Naive B cell (primary cell): ENCODE measurements around the gene KIF25. TPM values are rescaled to one million over a fixed set of nuclear protein-coding genes. Genes with fewer than 3 reads are reported as not detected.

Experiments used
- ATAC-seq, 2 donors: fragments of 150-1000 bp; cut with Tn5 transposase; 2 replicates each; pipeline ENCODE4 v1.10.0; 2021; ENCODE audit warnings: low read depth in 2 of 2, mild to moderate bottlenecking in 2 of 2, moderate library complexity in 2 of 2
- DNase-seq: peaks from one replicate; pipeline ENCODE4 v3.0.0; 2022
- H3K27ac Mint-ChIP-seq, 6 donors: one replicate each; pipeline ENCODE4 v1.8.0; 2020 to 2022; ENCODE audit warnings: mild to moderate bottlenecking in 6 of 6, mixed read lengths in 6 of 6, moderate library complexity in 5 of 6, inconsistent platforms in 2 of 6
- H3K27me3 Mint-ChIP-seq, 3 donors: one replicate each; pipeline ENCODE4 v1.8.0; 2021 to 2022; ENCODE audit warnings: mixed read lengths in 3 of 3, mild to moderate bottlenecking in 1 of 3
- H3K36me3 Mint-ChIP-seq, 2 donors: one replicate each; pipeline ENCODE4 v1.8.0; 2020 to 2022; ENCODE audit warnings: mixed read lengths in 2 of 2, inconsistent platforms in 1 of 2, mild to moderate bottlenecking in 1 of 2
- H3K4me1 Mint-ChIP-seq, 3 donors: one replicate each; pipeline ENCODE4 v1.8.0; 2020 to 2022; ENCODE audit warnings: mixed read lengths in 3 of 3, inconsistent platforms in 1 of 3, mild to moderate bottlenecking in 1 of 3, moderate library complexity in 1 of 3
- H3K4me3 Mint-ChIP-seq, 8 donors: one replicate each; pipeline ENCODE4 v1.8.0; 2020 to 2022; ENCODE audit warnings: mild to moderate bottlenecking in 8 of 8, mixed read lengths in 8 of 8, moderate library complexity in 8 of 8, inconsistent platforms in 2 of 8
- H3K9me3 Mint-ChIP-seq, 7 donors: one replicate each; pipeline ENCODE4 v1.8.0; 2020 to 2022; ENCODE audit warnings: mixed read lengths in 7 of 7, mild to moderate bottlenecking in 5 of 7, inconsistent platforms in 2 of 7, moderate library complexity in 1 of 7
- polyA plus RNA-seq, 6 donors: library from polyadenylated mRNA; unstranded; fragments of 300-500 nt; fragmentation: Illumina TruSeq; gene quantifications; one replicate each; pipeline ENCODE4 v1.2.3, GENCODE V29; 2021; ENCODE audit warnings: low read depth in 6 of 6

Gene KIF25
- polyA plus RNA-seq: not detected

DNA sequence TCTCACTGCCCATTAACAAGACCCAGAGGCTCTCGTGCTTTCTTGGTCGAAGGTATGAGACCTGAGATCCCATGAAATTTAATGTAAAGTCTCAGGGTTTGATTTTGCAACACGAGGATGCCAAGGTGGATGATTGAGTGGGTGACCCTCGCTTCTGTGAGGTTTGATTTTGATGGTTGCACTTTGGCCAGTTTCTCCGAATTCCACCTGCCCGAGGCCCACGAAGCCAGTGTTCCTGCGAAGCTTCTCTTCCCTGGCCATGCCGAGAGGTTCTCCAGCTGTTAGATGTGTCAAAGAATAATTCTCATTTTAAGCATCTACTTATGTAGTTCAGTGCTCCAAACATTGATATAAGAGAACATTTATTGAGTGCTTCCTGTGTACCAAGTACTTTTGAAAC, at the start of gene KIF25:
Gene KIF25 (plus strand): TSS at position 30 of the 400 bp plus-strand sequence. CDS start 31,915 bp downstream, outside the sequence.
- DNase-seq: no peak
- Mint-ChIP-seq H3K4me3 (peak within 1 kb of the TSS in 2 of 8 donors; percentile 50 to 73), H3K27ac (no peak within 1 kb of the TSS), H3K4me1 (peaks cover 0 to 8% (median 0%) of the 10 kb centered on the region in 3 donors), H3K9me3 (peaks cover 0 to 6% (median 3%) of the 10 kb centered on the region in 7 donors), H3K27me3 (peaks cover 5 to 12% (median 11%) of the 10 kb centered on the region in 3 donors), H3K36me3 (no peaks in the 10 kb centered on the region)
- no peak for ATAC-seq

GRCh38 chr6:167947716-167948115, 49.8 kb upstream of the KIF25 start:
- no peak for DNase-seq
- H3K36me3 Mint-ChIP-seq: peaks cover 4 to 11% of the 10 kb centered on the region in 2 donors
- H3K27me3 Mint-ChIP-seq: no peaks in the 10 kb centered on the region
- no peak overlapping the region for H3K27ac Mint-ChIP-seq
- no peak for ATAC-seq
- H3K4me1 Mint-ChIP-seq: no peaks in the 10 kb centered on the region
- no peak overlapping the region for H3K4me3 Mint-ChIP-seq
- no peaks in the 10 kb centered on the region for H3K9me3 Mint-ChIP-seq

DNA sequence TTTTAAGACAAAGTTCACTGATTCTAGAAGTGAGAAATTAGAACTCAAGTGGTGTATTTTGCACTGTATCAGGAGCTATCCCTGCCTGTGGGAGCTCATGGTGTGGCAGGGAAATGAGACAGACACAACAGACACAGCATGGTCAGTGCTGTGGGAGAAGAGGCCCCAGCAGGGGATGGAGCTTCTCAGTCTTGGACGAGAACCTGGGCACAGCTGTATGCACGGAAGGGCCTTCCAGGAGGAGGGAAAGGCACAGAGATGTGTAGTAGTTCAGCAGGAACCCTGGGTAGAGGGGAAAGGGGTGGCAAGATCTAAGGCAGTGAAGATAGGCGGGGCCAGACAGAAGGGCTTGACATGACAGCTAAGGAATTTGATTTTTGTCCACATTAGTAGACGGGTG, 48.8 kb upstream of the KIF25 start:
- ATAC-seq (no peak), DNase-seq (no peak)
- H3K27ac Mint-ChIP-seq: peak overlapping the region in 1 of 6 donors; percentile 58
- peaks cover 4 to 11% of the 10 kb centered on the region in 2 donors for H3K36me3 Mint-ChIP-seq
- no peak overlapping the region for H3K4me3 Mint-ChIP-seq
- no peaks in the 10 kb centered on the region for H3K4me1 Mint-ChIP-seq
- no peaks in the 10 kb centered on the region for H3K9me3 Mint-ChIP-seq
- no peaks in the 10 kb centered on the region for H3K27me3 Mint-ChIP-seq

DNA sequence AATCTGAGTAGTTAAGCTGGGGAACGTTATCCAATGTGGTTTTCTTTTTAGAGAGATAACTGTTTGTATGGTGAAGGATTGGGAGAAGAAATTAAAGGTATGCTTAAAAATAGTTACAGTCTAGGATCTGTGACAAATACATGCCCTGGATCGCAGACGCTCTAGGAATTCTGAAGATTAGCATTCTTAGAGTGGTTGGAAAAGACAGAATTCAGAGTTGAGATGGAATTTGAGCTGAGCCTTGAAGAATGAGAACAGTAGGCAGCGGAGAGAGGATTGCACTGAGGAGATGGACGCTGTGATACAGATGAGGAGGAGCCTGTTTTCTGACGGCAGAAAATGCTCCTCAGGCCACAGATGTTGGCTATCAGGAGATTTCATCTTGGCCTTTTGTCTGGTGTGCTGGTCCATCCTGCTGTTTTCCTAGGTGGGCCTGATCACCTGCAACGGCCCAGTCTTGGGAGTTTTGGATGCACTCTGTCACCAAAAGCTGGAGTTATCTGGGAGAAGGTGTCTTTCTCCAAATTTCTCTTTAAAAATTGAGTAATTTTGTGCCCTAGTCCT, 48.3 kb upstream of the KIF25 start:
- Mint-ChIP-seq H3K27me3 (no peaks in the 10 kb centered on the region), H3K9me3 (no peaks in the 10 kb centered on the region), H3K36me3 (peaks cover 4 to 11% of the 10 kb centered on the region in 2 donors), H3K27ac (peak overlapping the region in 1 of 6 donors; percentile 57), H3K4me3 (no peak overlapping the region), H3K4me1 (no peaks in the 10 kb centered on the region)
- no peak for DNase-seq
- ATAC-seq: no peak

DNA sequence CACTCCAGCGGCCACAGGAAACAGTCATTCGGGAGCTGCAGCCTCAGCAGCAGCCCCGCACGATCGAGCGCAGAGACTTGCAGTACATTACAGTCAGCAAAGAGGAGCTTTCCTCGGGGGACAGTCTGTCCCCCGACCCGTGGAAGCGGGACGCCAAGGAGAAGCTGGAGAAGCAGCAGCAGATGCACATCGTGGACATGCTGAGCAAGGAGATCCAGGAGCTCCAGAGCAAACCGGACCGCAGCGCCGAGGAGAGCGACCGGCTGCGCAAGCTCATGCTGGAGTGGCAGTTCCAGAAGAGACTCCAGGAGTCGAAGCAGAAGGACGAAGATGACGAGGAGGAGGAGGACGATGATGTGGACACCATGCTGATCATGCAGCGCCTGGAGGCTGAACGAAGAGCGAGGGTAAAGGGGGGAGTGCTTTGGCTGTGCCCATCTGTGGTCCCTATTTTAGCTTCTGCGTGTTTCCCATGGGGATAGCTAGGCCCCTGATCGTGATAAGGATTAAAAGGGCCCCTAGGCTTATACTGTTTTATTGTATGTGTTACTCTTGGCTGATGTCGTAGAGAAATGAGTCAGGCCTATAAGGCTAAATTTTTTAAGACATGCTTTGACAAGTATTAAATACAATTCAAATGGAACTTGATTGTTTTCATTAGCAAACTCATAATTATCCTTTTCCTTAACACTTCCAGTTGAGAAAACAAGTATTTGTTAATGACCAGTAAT, 45.5 kb upstream of the KIF25 start:
- no peak for DNase-seq
- H3K4me1 Mint-ChIP-seq: no peaks in the 10 kb centered on the region
- peak overlapping the region in 1 of 6 donors; percentile 61 for H3K27ac Mint-ChIP-seq
- peaks cover 4 to 11% of the 10 kb centered on the region in 2 donors for H3K36me3 Mint-ChIP-seq
- no peak overlapping the region for H3K4me3 Mint-ChIP-seq
- H3K27me3 Mint-ChIP-seq: no peaks in the 10 kb centered on the region
- no peaks in the 10 kb centered on the region for H3K9me3 Mint-ChIP-seq
- no peak for ATAC-seq

DNA sequence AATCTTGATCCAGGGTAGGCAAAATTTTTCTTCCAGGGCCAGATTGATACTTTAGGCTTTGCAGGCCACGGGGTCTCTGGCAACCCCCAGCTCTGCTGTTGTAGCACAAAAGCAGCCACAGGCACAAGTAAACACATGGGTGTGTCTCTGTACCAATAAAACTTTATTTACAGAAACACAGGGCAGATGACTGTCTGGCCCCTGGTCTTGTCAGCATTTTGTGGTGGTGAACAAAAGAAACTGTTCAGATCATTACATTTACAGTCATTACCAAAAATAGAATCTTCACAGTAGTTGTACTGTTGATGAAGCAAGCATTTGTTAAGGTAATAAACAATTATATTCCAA, 45.0 kb upstream of the KIF25 start:
- Mint-ChIP-seq H3K27ac (no peak overlapping the region), H3K36me3 (peaks cover 4 to 11% of the 10 kb centered on the region in 2 donors), H3K4me1 (no peaks in the 10 kb centered on the region), H3K9me3 (no peaks in the 10 kb centered on the region), H3K27me3 (no peaks in the 10 kb centered on the region), H3K4me3 (no peak overlapping the region)
- DNase-seq (no peak), ATAC-seq (no peak)

DNA sequence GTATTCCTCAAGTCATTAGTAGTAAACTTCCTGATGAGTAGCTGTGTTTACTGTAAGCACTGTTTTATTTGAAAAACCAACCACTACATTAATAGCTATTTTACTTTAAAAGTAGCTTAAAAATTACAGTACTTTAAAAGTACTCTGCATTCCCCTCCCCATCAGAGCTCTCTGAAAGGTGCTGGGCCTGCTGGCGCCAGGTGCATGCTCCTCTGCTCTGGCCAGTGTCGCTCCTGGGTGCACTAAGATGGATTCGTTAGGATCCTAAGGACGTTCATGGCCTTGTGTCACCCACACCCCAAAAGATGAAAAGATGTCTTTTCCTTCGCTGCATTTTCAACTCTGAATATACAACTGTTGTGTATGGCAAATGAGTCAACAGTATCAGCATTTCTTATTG, 43.9 kb upstream of the KIF25 start:
- Mint-ChIP-seq H3K9me3 (no peaks in the 10 kb centered on the region), H3K27ac (no peak overlapping the region), H3K4me3 (no peak overlapping the region), H3K27me3 (no peaks in the 10 kb centered on the region), H3K36me3 (peaks cover 4 to 9% of the 10 kb centered on the region in 2 donors), H3K4me1 (no peaks in the 10 kb centered on the region)
- ATAC-seq (no peak), DNase-seq (no peak)

GRCh38 chr6:167954151-167954550, 43.3 kb upstream of the KIF25 start:
- no peak for ATAC-seq
- H3K27me3 Mint-ChIP-seq: no peaks in the 10 kb centered on the region
- H3K4me3 Mint-ChIP-seq: no peak overlapping the region
- no peak overlapping the region for H3K27ac Mint-ChIP-seq
- H3K9me3 Mint-ChIP-seq: no peaks in the 10 kb centered on the region
- no peak for DNase-seq
- H3K36me3 Mint-ChIP-seq: peaks cover 3 to 4% of the 10 kb centered on the region in 2 donors
- H3K4me1 Mint-ChIP-seq: no peaks in the 10 kb centered on the region

DNA sequence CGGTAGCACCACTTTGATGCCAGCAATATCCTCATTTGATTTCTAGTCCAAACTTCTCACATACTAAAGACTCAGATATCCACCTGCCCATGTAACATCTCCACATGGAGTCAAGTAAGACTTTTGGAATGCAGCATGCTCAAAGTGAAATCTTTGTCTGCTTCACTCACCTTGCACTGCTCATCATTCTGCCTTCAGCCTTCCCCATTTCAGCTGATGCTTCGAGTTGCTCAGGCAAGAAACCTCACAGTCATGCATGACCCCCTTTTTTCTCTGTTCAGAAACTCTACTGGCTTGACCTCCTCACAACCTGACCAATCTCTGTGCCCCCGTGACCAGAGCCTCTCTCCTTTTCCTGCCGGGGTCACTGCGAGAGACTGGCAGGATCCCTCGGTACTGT, 41.0 kb upstream of the KIF25 start:
- ATAC-seq: no peak
- Mint-ChIP-seq H3K4me1 (no peaks in the 10 kb centered on the region), H3K9me3 (no peaks in the 10 kb centered on the region), H3K27me3 (no peaks in the 10 kb centered on the region), H3K27ac (peak overlapping the region in 1 of 6 donors; percentile 16), H3K4me3 (no peak overlapping the region), H3K36me3 (no peaks in the 10 kb centered on the region)
- DNase-seq: no peak

DNA sequence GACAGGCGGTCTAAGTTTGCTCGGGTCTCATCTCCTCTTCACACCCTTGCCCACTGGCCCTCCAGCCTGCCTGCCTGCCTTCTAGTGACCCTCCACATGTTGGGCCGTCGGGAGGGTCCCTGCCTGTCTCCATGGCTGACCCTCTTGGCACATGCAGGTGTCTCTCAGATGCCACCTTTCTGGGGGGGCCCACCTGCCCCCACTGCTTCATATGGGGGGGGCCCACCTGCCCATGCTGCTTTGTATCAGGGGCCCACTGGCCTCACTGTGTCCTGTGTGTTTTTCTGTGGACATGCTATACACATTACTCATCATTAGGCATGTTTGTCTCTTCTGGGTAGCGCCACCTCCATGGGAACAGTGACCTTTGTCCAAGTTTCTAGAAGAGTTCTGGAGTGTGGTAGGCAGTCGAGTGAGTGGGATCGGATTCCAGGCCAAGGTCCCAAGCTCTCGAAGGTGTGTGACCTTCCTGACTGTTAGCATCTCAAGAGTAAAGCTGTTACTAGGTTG, 40.4 kb upstream of the KIF25 start:
- DNase-seq (no peak), ATAC-seq (no peak)
- Mint-ChIP-seq H3K9me3 (no peaks in the 10 kb centered on the region), H3K36me3 (no peaks in the 10 kb centered on the region), H3K27me3 (no peaks in the 10 kb centered on the region), H3K27ac (peak overlapping the region in 1 of 6 donors; percentile 11), H3K4me1 (no peaks in the 10 kb centered on the region), H3K4me3 (no peak overlapping the region)

DNA sequence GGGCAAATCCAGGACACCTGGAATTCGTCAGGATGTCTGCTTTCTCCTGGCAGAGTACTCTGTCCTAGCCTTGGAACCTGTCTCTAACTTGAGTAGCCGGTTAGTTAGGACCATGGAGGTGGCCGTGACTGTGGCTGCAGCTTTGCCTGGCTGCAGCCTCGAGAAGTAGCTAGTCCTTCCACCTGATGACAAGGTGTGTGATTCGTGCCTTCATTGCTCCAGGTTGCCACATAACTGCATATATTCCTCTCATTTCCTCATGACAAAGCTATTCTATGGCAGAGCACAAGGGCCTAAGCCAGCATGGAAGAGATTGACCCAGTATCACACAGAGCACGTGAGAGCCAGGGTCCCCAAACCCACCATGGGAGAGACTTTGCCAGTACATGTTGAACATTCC, 39.8 kb upstream of the KIF25 start:
- no peak overlapping the region for H3K27ac Mint-ChIP-seq
- H3K9me3 Mint-ChIP-seq: no peaks in the 10 kb centered on the region
- H3K36me3 Mint-ChIP-seq: peaks cover 0 to 4% of the 10 kb centered on the region in 2 donors
- no peak for DNase-seq
- no peak for ATAC-seq
- H3K4me1 Mint-ChIP-seq: no peaks in the 10 kb centered on the region
- no peak overlapping the region for H3K4me3 Mint-ChIP-seq
- H3K27me3 Mint-ChIP-seq: no peaks in the 10 kb centered on the region

GRCh38 chr6:167960579-167960978, 36.9 kb upstream of the KIF25 start:
- peaks cover 0 to 10% of the 10 kb centered on the region in 2 donors for H3K36me3 Mint-ChIP-seq
- no peak for DNase-seq
- no peaks in the 10 kb centered on the region for H3K4me1 Mint-ChIP-seq
- peak overlapping the region in 1 of 8 donors; percentile 54 for H3K4me3 Mint-ChIP-seq
- no peaks in the 10 kb centered on the region for H3K9me3 Mint-ChIP-seq
- no peaks in the 10 kb centered on the region for H3K27me3 Mint-ChIP-seq
- peak overlapping the region in 1 of 6 donors; percentile 63 for H3K27ac Mint-ChIP-seq
- ATAC-seq: no peak

- no peaks in the 10 kb centered on the region for H3K27me3 Mint-ChIP-seq
- DNase-seq: no peak
These were observed 34.8 kb upstream of the KIF25 start for GRCh38 chr6:167962711-167963110.

DNA sequence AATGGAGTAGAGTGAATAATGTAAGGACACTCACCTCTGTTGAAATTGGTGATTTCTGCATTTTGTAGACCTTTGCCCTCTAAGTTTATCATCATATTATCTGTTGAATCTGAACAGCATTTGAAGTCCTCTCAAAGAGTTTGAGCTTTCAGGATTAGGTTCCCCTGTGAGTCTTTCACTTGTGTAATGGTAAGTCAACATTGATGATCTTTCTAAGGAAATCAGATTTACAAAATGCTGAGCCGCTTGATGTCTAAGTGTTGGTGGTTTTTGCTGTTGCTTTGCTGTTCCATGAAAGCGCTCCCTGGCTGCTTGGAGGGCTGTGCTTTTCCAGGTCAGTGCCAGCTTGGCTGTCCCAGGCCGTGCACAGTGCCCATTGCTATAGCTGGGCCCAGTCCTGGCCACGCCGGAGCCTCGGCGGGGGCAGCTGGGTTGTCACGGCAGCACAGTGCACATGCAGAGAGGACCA, 33.8 kb upstream of the KIF25 start:
- Mint-ChIP-seq H3K36me3 (peaks cover 0 to 21% of the 10 kb centered on the region in 2 donors), H3K9me3 (peaks cover 0 to 3% (median 0%) of the 10 kb centered on the region in 7 donors), H3K4me1 (no peaks in the 10 kb centered on the region), H3K27me3 (no peaks in the 10 kb centered on the region), H3K27ac (peak overlapping the region in 1 of 6 donors; percentile 61), H3K4me3 (no peak overlapping the region)
- ATAC-seq (no peak), DNase-seq (no peak)

More at GRCh38 chr6:167962711-167963110, 34.8 kb upstream of the KIF25 start:
- H3K36me3 Mint-ChIP-seq: peaks cover 0 to 21% of the 10 kb centered on the region in 2 donors
- H3K27ac Mint-ChIP-seq: peak overlapping the region in 1 of 6 donors; percentile 30
- H3K4me1 Mint-ChIP-seq: no peaks in the 10 kb centered on the region
- H3K9me3 Mint-ChIP-seq: peaks cover 0 to 2% (median 0%) of the 10 kb centered on the region in 7 donors
- ATAC-seq: no peak
- H3K4me3 Mint-ChIP-seq: no peak overlapping the region
